HG03469 (cell line): ENCODE results near the gene POLR2B.
"Not testable (repeated sequence)": the region's sequence is repeated elsewhere in the genome, so short reads cannot be mapped to it uniquely, and the experiment has no call there.

ENCODE experiments used
- ATAC-seq: cut with Tn5 transposase; IDR thresholded peaks from one replicate; pipeline ENCODE4 v1.9.1; 2021; ENCODE audit warnings: mild to moderate bottlenecking, moderate library complexity, moderate number of reproducible peaks; ENCODE audit not compliant: unreplicated experiment

POLR2B gene

GRCh38 chr4:57051095-57051494 lies 72.4 kb downstream of the POLR2B start:
- no peak for ATAC-seq

- no peak for ATAC-seq
Measured at GRCh38 chr4:57051524-57051923, 72.8 kb downstream of the POLR2B start.

- no peak for ATAC-seq
Measured at GRCh38 chr4:57053508-57053907, 74.8 kb downstream of the POLR2B start.

GRCh38 chr4:57055886-57056285 lies 77.2 kb downstream of the POLR2B start:
- ATAC-seq, result no peak

GRCh38 chr4:57059890-57060716 lies 81.4 kb downstream of the POLR2B start:
- ATAC-seq, result no peak

GRCh38 chr4:57060717-57061067 lies 82.0 kb downstream of the POLR2B start:
- ATAC-seq, result not testable (repeated sequence)

GRCh38 chr4:57061395-57061794 lies 82.7 kb downstream of the POLR2B start:
- no peak for ATAC-seq

- no peak for ATAC-seq
Measured at GRCh38 chr4:57063518-57063917, 84.8 kb downstream of the POLR2B start.

GRCh38 chr4:57064120-57064519 lies 85.4 kb downstream of the POLR2B start:
- ATAC-seq, result no peak

- ATAC-seq, result no peak
Measured at GRCh38 chr4:57064811-57065711, 86.4 kb downstream of the POLR2B start.

GRCh38 chr4:57065730-57066482 lies 87.2 kb downstream of the POLR2B start:
- ATAC-seq, result no peak

GRCh38 chr4:57068237-57068981 lies 89.7 kb downstream of the POLR2B start:
- no peak for ATAC-seq

GRCh38 chr4:57070461-57070860 lies 91.8 kb downstream of the POLR2B start:
- no peak for ATAC-seq

GRCh38 chr4:57071326-57071725 lies 92.6 kb downstream of the POLR2B start:
- ATAC-seq, result no peak

- no peak for ATAC-seq
Measured at GRCh38 chr4:57073559-57073958, 94.9 kb downstream of the POLR2B start.

- no peak for ATAC-seq
Measured at GRCh38 chr4:57074744-57075143, 96.0 kb downstream of the POLR2B start.

- no peak for ATAC-seq
Measured at GRCh38 chr4:57075367-57075766, 96.7 kb downstream of the POLR2B start.

GRCh38 chr4:57076646-57077045 lies 98.0 kb downstream of the POLR2B start:
- no peak for ATAC-seq

- no peak for ATAC-seq
Measured at GRCh38 chr4:57077550-57078343, 99.1 kb downstream of the POLR2B start.
